ENCODE measurements around the gene RPS19BP1.

- TF ChIP-seq CTCF (IDR thresholded peaks at IDR 0.05; ENCODE audit: borderline replicate concordance, extremely low read depth, low read length, poor library complexity, severe bottlenecking) (peak; percentile 74), EZH2 (IDR thresholded peaks at IDR 0.05; ENCODE audit: borderline replicate concordance, low read depth, low read length, severe bottlenecking) (no peak)
These were observed 18.1 kb downstream of the RPS19BP1 start for GRCh38 chr22:39514373-39514973.

All from DND-41 (cell line).